ENCODE data around the gene AOPEP.
"Not testable (repeated sequence)": the region's sequence is repeated elsewhere in the genome, so short reads cannot be mapped to it uniquely, and the experiment has no call there.

DNA sequence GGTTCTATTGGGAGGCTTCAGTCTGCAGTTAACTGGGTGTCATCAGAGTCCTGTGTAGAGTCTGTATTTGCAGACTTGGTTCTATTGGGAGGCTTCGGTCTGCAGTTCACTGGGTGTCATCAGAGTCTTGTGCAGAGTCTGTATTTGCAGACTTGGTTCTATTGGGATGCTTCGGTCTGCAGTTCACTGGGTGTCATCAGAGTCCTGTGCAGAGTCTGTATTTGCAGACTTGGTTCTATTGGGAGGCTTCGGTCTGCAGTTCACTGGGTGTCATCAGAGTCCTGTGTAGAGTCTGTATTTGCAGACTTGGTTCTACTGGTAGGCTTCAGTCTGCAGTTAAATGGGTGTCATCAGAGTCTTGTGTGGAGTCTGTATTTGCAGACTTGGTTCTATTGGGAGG is 239.5 kb downstream of the AOPEP start:
- not testable (repeated sequence) for TF ChIP-seq CTCF (IDR thresholded peaks at IDR 0.05; ENCODE audit: low read depth, low read length); EZH2phosphoT487 (IDR thresholded peaks at IDR 0.05; ENCODE audit: low read depth)

Data from OCI-LY3 (cell line).